HEK293T (cell line): Measurements from ENCODE around the gene NXPH2.
"Not testable (repeated sequence)": the region's sequence is repeated elsewhere in the genome, so short reads cannot be mapped to it uniquely, and the experiment has no call there.

Experiments
- BHLHE40 ChIP-seq: fragments of 450-650 bp; IDR thresholded peaks from 2 replicates; pipeline ENCODE4 v1.6.1; 2016; ENCODE audit warnings: mild to moderate bottlenecking, moderate library complexity, borderline replicate concordance
- ELF4 ChIP-seq: fragments of 450-650 bp; IDR thresholded peaks from 2 replicates; pipeline ENCODE4 v1.6.1; 2017; ENCODE audit warnings: antibody characterized with exemption
- FOXK2 ChIP-seq: fragments of 450-650 bp; IDR thresholded peaks from 2 replicates; pipeline ENCODE4 v1.6.1; 2016; ENCODE audit warnings: mild to moderate bottlenecking
- NFRKB ChIP-seq: fragments of 450-650 bp; IDR thresholded peaks from 2 replicates; pipeline ENCODE4 v1.6.1; 2016; ENCODE audit warnings: mild to moderate bottlenecking, moderate library complexity
- SP1 ChIP-seq: fragments of 450-650 bp; IDR thresholded peaks from 2 replicates; pipeline ENCODE4 v1.6.1; 2017
- SUZ12 ChIP-seq: fragments of 450-650 bp; IDR thresholded peaks from 2 replicates; pipeline ENCODE4 v1.6.1; 2016; ENCODE audit warnings: mild to moderate bottlenecking
- TARDBP ChIP-seq: fragments of 450-650 bp; IDR thresholded peaks from 2 replicates; pipeline ENCODE4 v1.6.1; 2016

- not testable (repeated sequence) for TF ChIP-seq TARDBP, SP1, FOXK2, NFRKB, SUZ12, BHLHE40, ELF4
Measured at GRCh38 chr2:138644776-138645175, 135.4 kb downstream of the NXPH2 start.
